SKM-1 treated with dmso at 0.1 percent for 144 hours (cell line): Measurements from ENCODE around the gene AATK.
"Not testable (repeated sequence)": the region's sequence is repeated elsewhere in the genome, so short reads cannot be mapped to it uniquely, and the experiment has no call there.

ENCODE experiments used
- DNase-seq: peaks from one replicate; lab custom pipeline; 2025; ENCODE audit not compliant: unreplicated experiment; lab: John Stamatoyannopoulos, UW

AATK gene

GRCh38 chr17:81093619-81094508 is 72.2 kb downstream of the AATK start:
- no peak for DNase-seq

GRCh38 chr17:81092518-81093095 is 73.4 kb downstream of the AATK start:
- no peak for DNase-seq

GRCh38 chr17:81091774-81092517 is 74.1 kb downstream of the AATK start:
- DNase-seq, result no peak

DNA sequence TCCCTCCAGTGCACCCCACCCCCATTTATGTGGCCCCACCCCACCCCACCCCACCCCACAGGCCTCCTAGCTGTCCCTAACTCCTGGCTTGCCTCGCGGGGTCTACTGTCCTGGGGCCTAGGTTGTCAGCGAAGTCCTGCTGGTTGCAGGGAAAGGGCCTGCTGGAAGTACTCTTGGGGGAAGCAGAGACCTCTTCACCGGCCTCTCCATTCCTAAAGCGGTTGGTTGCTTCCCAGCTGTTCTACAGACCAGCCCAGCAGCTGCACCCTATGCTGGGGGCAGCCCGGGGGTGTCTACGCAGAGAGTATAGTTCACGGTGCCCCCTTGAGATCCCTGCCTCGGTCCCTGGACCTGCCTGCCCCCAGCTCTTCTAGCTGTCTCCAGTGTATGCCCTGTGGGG is 74.9 kb downstream of the AATK start:
- DNase-seq, result no peak

- peak; percentile 81 for DNase-seq
Measured at GRCh38 chr17:81090361-81091136, 75.5 kb downstream of the AATK start.

DNA sequence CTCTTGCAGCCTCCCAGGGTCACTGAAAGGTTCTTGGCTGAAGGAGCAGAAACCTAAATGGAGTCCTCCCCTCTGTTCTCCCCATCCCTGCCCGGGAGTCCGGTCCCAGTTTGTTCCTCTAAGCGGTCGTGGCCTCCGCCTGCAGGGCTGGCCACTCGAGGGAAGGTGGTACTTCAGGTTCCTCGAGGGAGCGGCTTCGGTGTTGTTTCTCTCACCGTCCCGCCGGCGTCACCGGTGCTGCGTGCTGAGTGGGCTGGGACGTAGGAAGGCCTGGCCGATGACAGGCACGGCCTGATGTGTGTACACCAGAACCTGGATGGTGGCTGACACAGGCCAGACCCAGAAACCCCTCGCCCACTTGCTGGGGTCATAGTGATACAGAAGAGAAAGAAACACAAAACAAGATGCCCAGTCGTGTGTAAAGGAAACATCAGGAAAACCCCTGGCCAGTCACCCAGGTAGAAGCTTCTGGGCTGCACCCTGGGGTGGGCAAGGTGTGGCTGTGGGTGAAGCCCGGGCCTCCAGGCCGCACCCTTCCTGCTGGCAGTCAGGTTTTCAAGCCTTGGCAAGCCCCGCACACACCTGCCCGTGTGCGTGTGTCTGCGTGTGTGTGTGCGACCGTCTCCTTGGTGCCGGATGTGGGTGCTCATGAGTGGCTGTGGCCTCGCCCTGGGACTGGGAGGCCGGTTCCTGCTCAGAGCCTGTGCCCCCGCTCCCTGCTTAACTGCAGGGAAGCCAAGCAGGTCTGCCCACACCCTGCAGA is 79.1 kb downstream of the AATK start:
- no peak for DNase-seq

DNA sequence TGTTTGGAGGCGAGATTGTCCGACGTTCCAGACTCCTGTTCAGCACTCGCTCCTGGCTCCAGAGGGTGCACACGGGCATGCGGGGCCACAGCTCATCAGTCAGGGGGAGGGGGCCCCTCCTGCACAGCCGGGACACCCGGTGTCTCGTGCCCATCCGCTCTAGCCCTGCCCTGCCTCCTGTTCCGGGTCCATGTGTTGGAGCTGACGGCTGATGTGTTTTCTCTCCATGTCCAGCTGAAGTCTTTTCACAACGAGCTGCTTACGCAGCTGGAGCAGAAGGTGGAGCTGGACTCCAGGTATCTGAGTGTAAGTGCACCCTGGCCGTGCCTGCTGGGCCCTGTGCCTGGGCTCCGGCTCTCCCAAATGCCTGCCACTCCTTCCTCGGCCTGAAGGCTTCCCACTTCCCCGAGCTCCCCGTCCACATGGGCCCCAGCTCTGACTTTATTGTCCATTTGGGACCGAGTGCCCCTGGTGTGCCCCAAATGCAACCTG is 80.6 kb downstream of the AATK start:
- DNase-seq, result no peak

DNA sequence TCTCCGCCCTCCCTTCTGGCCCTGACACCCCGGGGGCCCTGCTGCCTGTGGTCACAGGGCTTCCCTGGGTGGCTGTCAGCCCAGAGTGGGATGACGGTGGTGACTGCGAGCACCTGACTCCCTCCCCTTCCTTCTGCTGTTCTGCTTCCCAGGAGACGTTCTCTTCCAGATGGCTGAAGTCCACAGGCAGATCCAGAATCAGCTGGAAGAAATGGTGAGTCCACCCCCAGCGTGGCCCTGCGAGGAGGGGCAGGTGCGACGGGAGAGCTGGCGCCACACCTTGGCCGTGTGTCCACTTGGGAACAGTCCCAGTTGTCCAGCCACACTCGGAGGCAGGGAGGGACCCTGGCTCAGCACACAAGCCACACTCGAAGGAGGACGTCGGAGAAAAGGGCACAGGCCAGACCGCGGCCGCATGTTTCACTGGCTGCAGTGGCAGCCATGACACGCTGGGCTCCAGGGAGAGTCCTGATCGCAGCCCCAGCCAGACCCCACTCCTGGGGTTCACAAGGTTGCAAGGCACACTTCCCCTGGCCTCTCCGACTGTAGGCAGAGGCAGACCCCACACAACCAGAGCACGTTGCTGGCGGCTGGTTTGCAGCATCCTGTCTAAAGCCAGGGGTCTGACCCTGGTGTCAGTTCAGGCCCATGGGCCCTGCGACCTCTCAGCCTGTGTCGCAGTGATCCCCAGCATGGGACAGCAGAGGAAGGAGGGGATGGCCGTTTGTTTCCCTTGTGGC is 81.2 kb downstream of the AATK start:
- no peak for DNase-seq

GRCh38 chr17:81083125-81083765 is 82.8 kb downstream of the AATK start:
- DNase-seq, result no peak

- no peak for DNase-seq
Measured at GRCh38 chr17:81082177-81083073, 83.6 kb downstream of the AATK start.

DNA sequence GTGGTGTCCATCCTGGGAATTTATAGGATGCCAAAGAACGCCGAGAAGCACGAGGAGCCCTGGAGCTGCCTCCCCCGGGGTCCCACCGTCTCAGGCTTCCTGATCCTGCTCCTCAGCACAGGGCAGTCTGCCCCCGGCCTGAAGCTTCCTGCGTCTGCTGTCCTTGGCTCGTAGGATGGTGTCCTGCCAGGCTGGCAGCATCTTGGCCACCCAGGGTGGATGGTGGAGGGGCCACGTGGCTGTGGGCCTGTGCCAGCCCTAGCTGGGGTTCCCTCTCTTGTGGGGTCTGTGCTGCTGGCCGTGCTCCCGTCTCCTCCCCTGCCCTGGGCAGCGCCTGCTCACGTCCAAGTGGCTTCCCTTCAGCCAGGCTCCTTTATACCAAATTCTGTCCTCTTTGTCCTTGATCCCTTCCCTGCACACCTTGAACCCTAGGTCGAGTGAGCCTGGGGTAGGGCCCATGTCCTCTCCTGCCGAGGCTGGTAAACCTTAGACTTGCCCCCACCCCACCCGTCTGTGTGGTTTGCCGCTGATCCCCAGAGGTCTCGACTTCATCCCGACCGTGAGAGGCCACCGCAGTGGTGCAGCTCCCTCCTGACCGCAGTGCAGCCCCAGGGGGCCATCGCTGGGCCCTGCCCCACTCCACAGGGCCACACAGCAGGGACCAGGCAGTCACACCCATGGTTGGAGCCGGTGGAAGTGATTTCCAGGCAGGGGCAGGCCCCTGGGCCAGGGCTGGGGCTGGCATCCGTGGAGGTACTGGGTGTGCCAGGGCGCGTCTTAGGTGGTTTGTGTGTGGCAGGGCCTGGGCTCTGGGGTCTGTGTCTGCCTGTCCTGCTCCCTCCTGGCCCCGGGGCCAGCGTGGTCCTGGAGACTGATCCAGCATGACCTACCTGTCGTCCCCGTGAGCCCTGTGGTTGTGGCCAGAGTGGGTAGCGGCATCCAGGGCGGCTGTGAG is 84.5 kb downstream of the AATK start:
- DNase-seq, result no peak

DNA sequence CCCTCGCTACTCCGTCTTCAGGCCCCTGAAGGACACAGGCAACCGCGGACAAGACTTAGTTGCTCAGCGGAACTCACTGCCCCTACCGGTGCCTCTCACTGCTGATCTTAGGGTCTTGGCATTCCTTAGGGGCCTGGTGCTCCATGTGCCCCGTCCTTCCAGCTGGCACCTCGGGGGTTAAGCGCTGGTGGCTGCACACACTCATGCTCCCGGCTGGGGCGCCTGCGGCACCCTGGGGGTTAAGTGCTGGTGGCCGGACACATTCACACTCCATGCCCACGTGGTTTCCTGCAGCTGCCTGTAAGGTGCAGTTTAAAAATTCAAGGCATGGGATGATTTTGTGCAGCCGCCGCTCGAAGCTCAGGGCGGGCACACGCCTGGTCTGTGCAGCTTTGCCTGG is 86.0 kb downstream of the AATK start:
- DNase-seq, result no peak

DNA sequence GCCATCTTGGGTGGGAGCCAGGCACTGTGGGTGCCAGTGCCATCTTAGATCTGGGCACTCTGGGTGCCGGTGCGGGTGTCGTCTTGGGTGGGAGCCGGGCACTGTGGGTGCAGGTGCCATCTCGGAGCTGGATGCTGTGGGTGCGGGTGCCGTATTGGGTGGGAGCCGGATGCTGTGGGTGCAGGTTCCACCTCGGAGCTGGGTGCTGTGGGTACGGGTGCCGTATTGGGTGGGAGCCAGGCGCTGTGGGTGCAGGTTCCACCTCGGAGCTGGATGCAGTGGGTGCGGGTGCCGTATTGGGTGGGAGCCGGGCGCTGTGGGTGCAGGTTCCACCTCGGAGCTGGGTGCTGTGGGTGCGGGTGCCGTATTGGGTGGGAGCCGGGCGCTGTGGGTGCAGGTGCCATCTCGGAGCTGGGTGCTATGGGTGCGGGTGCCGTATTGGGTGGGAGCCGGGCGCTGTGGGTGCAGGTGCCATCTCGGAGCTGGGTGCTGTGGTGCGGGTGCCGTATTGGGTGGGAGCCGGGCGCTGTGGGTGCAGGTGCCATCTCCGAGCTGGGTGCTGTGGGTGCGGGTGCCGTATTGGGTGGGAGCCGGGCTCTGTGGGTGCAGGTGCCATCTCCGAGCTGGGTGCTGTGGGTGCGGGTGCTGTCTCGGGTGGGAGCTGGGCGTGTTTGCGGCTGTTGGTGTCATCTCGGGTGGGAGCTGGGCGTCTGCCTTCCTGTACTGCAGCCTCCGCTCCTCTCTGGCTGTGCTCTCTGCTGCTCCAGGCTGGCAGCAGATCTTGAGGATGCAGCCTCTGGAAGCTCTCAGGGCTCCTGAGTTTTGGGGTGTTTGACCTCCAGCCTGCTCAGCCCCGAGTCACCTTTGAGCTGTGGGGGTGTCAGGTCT is 87.8 kb downstream of the AATK start:
- not testable (repeated sequence) for DNase-seq

DNA sequence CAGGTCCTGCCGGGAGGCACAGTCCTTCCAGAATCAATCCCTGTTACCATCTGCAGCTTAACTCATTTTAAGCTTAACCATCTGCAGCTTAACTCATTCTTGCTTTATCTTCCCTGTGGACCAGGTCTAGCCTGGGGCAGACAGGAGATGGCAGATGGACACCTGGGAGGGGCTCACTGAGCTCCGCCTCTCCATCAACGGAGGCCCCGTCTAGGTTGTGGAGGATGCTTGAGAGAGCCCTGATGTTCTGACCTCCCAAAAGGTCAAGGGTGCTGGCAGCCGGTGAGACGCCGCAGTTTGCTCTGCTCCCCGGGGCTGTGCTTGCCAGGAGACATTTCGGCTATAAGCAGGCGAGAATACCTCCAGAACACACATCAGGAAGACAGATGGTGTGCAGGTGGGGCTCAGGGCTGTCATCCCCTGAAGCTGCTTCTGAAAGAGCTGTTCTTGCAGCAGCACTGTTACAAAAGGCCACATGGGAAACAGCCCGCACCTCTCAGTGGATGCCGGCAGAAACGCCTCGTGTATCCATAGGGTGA is 89.8 kb downstream of the AATK start:
- DNase-seq, result no peak

- DNase-seq, result no peak
Measured at GRCh38 chr17:81075307-81075706, 90.7 kb downstream of the AATK start.

- no peak for DNase-seq
Measured at GRCh38 chr17:81074875-81075274, 91.1 kb downstream of the AATK start.
